H9 (cell line): ENCODE measurements around the gene C1orf159. TPM values are rescaled to one million over a fixed set of nuclear protein-coding genes. Genes with fewer than 3 reads are reported as not detected.

Source experiments
- DNase-seq: peaks from one replicate; pipeline ENCODE4 v3.0.0-alpha.2; 2017
- H2AFZ ChIP-seq: one replicate; pipeline ENCODE4 v1.6.1; 2013; ENCODE audit warnings: mild to moderate bottlenecking, low read length, control low read depth, moderate library complexity
- H2AK5ac ChIP-seq: 2 replicates; pipeline ENCODE4 v1.6.1; 2013; ENCODE audit warnings: low read length, control low read depth, mixed read lengths; ENCODE audit not compliant: insufficient read length
- H2BK120ac ChIP-seq: one replicate; pipeline ENCODE4 v1.6.1; 2013; ENCODE audit warnings: low read depth, mild to moderate bottlenecking, low read length, control low read depth, inconsistent platforms; ENCODE audit not compliant: poor library complexity, severe bottlenecking
- H2BK12ac ChIP-seq: 2 replicates; pipeline ENCODE4 v1.6.1; 2013; ENCODE audit warnings: low read length, control low read depth, mixed read lengths, low read depth; ENCODE audit not compliant: insufficient read length
- H2BK15ac ChIP-seq: 2 replicates; pipeline ENCODE4 v1.6.1; 2013; ENCODE audit warnings: low read depth, low read length, control low read depth
- H2BK20ac ChIP-seq: one replicate; pipeline ENCODE4 v1.6.1; 2013; ENCODE audit warnings: low read depth, mild to moderate bottlenecking, low read length, control low read depth, inconsistent platforms; ENCODE audit not compliant: poor library complexity, severe bottlenecking
- H2BK5ac ChIP-seq: 2 replicates; pipeline ENCODE4 v1.6.1; 2013; ENCODE audit warnings: low read length, control low read depth, mixed read lengths; ENCODE audit not compliant: insufficient read length
- H3K14ac ChIP-seq: 2 replicates; pipeline ENCODE4 v1.6.1; 2013; ENCODE audit warnings: low read length, control low read depth; ENCODE audit not compliant: insufficient read depth
- H3K18ac ChIP-seq: 2 replicates; pipeline ENCODE4 v1.6.1; 2013; ENCODE audit warnings: low read depth, mild to moderate bottlenecking, mixed read lengths, low read length, control low read depth; ENCODE audit not compliant: insufficient read length
- H3K23ac ChIP-seq: 2 replicates; pipeline ENCODE4 v1.6.1; 2013; ENCODE audit warnings: low read length, control low read depth, mixed read lengths, low read depth; ENCODE audit not compliant: insufficient read length
- H3K23me2 ChIP-seq: 2 replicates; pipeline ENCODE4 v1.6.1; 2013; ENCODE audit warnings: low read depth, mild to moderate bottlenecking, mixed read lengths, low read length, control low read depth; ENCODE audit not compliant: insufficient read length, poor library complexity, severe bottlenecking
- H3K27ac ChIP-seq: 2 replicates; pipeline ENCODE4 v1.5.1; 2013; ENCODE audit warnings: low read length, control low read depth, mixed read lengths, low read depth; ENCODE audit not compliant: insufficient read length
- H3K27me3 ChIP-seq: 2 replicates; pipeline ENCODE4 v1.6.1; 2013; ENCODE audit warnings: low read length, control low read depth, inconsistent platforms; ENCODE audit not compliant: insufficient read depth
- H3K4ac ChIP-seq: 2 replicates; pipeline ENCODE4 v1.6.1; 2013; ENCODE audit warnings: low read depth, mild to moderate bottlenecking, control low read depth, inconsistent platforms, low read length, moderate library complexity
- H3K4me1 ChIP-seq: 2 replicates; pipeline ENCODE4 v1.6.1; 2013; ENCODE audit warnings: low read length, control low read depth, inconsistent platforms; ENCODE audit not compliant: insufficient read depth
- H3K4me2 ChIP-seq: 2 replicates; pipeline ENCODE4 v1.6.1; 2013; ENCODE audit warnings: low read length, control low read depth, mixed read lengths; ENCODE audit not compliant: insufficient read length, insufficient read depth
- H3K56ac ChIP-seq: 2 replicates; pipeline ENCODE4 v1.6.1; 2013; ENCODE audit warnings: low read depth, mild to moderate bottlenecking, mixed read lengths, low read length, control low read depth; ENCODE audit not compliant: insufficient read length
- H3K79me1 ChIP-seq: 2 replicates; pipeline ENCODE4 v1.6.1; 2013; ENCODE audit warnings: low read depth, mild to moderate bottlenecking, moderate library complexity, low read length, control low read depth, inconsistent platforms; ENCODE audit not compliant: insufficient read depth, poor library complexity, severe bottlenecking
- H3K79me2 ChIP-seq: 2 replicates; pipeline ENCODE4 v1.6.1; 2013; ENCODE audit warnings: low read length, control low read depth, inconsistent platforms; ENCODE audit not compliant: insufficient read depth
- H3K9ac ChIP-seq: 2 replicates; pipeline ENCODE4 v1.6.1; 2013; ENCODE audit warnings: low read length, control low read depth, mixed read lengths; ENCODE audit not compliant: insufficient read length; ENCODE audit errors: extremely low read depth
- H3K9me3 ChIP-seq: one replicate; pipeline ENCODE4 v1.6.1; 2013; ENCODE audit warnings: low read depth, low read length, inconsistent platforms; ENCODE audit not compliant: control insufficient read depth
- H3T11ph ChIP-seq: one replicate; pipeline ENCODE4 v1.6.1; 2013; ENCODE audit warnings: mild to moderate bottlenecking, low read length, control low read depth, inconsistent platforms
- H4K20me1 ChIP-seq: one replicate; pipeline ENCODE4 v1.6.1; 2013; ENCODE audit not compliant: control insufficient read depth, insufficient read length, insufficient read depth
- H4K5ac ChIP-seq: 2 replicates; pipeline ENCODE4 v1.6.1; 2013; ENCODE audit warnings: low read depth, mild to moderate bottlenecking, mixed read lengths, low read length, control low read depth; ENCODE audit not compliant: insufficient read length
- H4K8ac ChIP-seq: replicated peaks from 2 replicates; pipeline ENCODE4 v1.6.1; 2013; ENCODE audit warnings: low read length, control low read depth, mixed read lengths, low read depth; ENCODE audit not compliant: insufficient read length
- H4K91ac ChIP-seq: 2 replicates; pipeline ENCODE4 v1.6.1; 2013; ENCODE audit warnings: low read depth, mild to moderate bottlenecking, moderate library complexity, mixed read lengths, low read length, control low read depth; ENCODE audit not compliant: insufficient read length
- H3K27ac Mint-ChIP-seq, 3 experiments: 2 replicates in 2 of 3; 3 replicates in 1 of 3; pipeline ENCODE4 v1.8.0; 2020 to 2021; ENCODE audit warnings: mixed read lengths in 3 of 3, mild to moderate bottlenecking in 1 of 3, moderate library complexity in 1 of 3
- H3K27me3 Mint-ChIP-seq: 2 replicates; pipeline ENCODE4 v1.8.0; 2021; ENCODE audit warnings: low read depth, mild to moderate bottlenecking, moderate library complexity, mixed read lengths
- H3K36me3 Mint-ChIP-seq, 3 experiments: 2 replicates in 2 of 3; 3 replicates in 1 of 3; pipeline ENCODE4 v1.8.0; 2020 to 2021; ENCODE audit warnings: low read depth in 3 of 3, mixed read lengths in 3 of 3; ENCODE audit not compliant: insufficient read depth in 1 of 3
- H3K4me1 Mint-ChIP-seq, 2 experiments: 2 replicates each; pipeline ENCODE4 v1.8.0; 2020; ENCODE audit warnings: mixed read lengths in 2 of 2
- H3K4me3 Mint-ChIP-seq, 2 experiments: 2 replicates in 1 of 2; 3 replicates in 1 of 2; pipeline ENCODE4 v1.8.0; 2020 to 2021; ENCODE audit warnings: mild to moderate bottlenecking in 2 of 2, mixed read lengths in 2 of 2, moderate library complexity in 1 of 2
- H3K9me3 Mint-ChIP-seq, 2 experiments: 2 replicates in 1 of 2; 3 replicates in 1 of 2; pipeline ENCODE4 v1.8.0; 2020; ENCODE audit warnings: mild to moderate bottlenecking in 2 of 2, mixed read lengths in 2 of 2, moderate library complexity in 1 of 2
- CTCF ChIP-seq: fragments of 200-600 bp; sonication (generic); conservative IDR thresholded peaks from 3 replicates; pipeline ENCODE4 v1.8.0; 2021; ENCODE audit warnings: antibody characterized with exemption, mild to moderate bottlenecking
- WGBS: extraction: QIAGEN DNeasy Blood & Tissue Kit; methylation state at CpG from one replicate; pipeline ENCODE4 v1.1.7; 2013; ENCODE audit warnings: missing lambda C conversion rate, low lambda C conversion rate, mixed read lengths; ENCODE audit not compliant: insufficient read length; ENCODE audit errors: extremely low coverage; 5-methylcytosine and 5-hydroxymethylcytosine counted together
- total RNA-seq: library from RNA; stranded (reverse); gene quantifications from 2 replicates; pipeline ENCODE4 v1.2.1, GENCODE V29; 2021

The C1orf159 gene
- total RNA-seq, 1 experiment from 2014 or later = 12.3 TPM

GRCh38 chr1:1162597-1163537 lies 47.0 kb upstream of the C1orf159 start:
- H3K4me3 Mint-ChIP-seq = peak overlapping the region in 1 of 2 experiments; percentile 74; a peak in 2 of 5 replicates
- H3K23me2 ChIP-seq = peaks cover 3% of the 10 kb centered on the region
- H2AK5ac ChIP-seq = no peak overlapping the region
- WGBS = no CpG with 5 or more reads among the region's 73 CpGs
- no peak overlapping the region for H3K9ac ChIP-seq
- no peaks in the 10 kb centered on the region for H3K9me3 ChIP-seq
- H3K27ac ChIP-seq = no peak overlapping the region
- H3K79me1 ChIP-seq = no peaks in the 10 kb centered on the region
- H4K8ac ChIP-seq = no peak overlapping the region
- H3K9me3 Mint-ChIP-seq = no peaks in the 10 kb centered on the region
- no peak overlapping the region for H3T11ph ChIP-seq
- H3K4me1 ChIP-seq = no peaks in the 10 kb centered on the region
- no peaks in the 10 kb centered on the region for H3K79me2 ChIP-seq
- no peak overlapping the region for H3K56ac ChIP-seq
- H3K27me3 Mint-ChIP-seq = peaks cover 3% of the 10 kb centered on the region
- H2BK120ac ChIP-seq = no peak overlapping the region
- TF ChIP-seq CTCF = no peak
- no peaks in the 10 kb centered on the region for H3K27me3 ChIP-seq
- peak overlapping the region; percentile 70 for H3K14ac ChIP-seq
- no peak overlapping the region for H4K91ac ChIP-seq
- H3K4me1 Mint-ChIP-seq = peaks cover 15 to 28% of the 10 kb centered on the region in 2 experiments
- peak overlapping the region; percentile 30 for H3K18ac ChIP-seq
- peaks cover 0 to 3% (median 0%) of the 10 kb centered on the region in 3 experiments; a peak in 3 of 7 replicates for H3K36me3 Mint-ChIP-seq
- H3K23ac ChIP-seq = no peak overlapping the region
- DNase-seq = peak; percentile 90
- H4K20me1 ChIP-seq = no peaks in the 10 kb centered on the region
- H2AFZ ChIP-seq = no peak overlapping the region
- no peak overlapping the region for H4K5ac ChIP-seq
- no peak overlapping the region for H3K4me2 ChIP-seq
- H3K4ac ChIP-seq = no peak overlapping the region
- H3K27ac Mint-ChIP-seq = peak overlapping the region in 1 of 3 experiments; percentile 85; a peak in 1 of 7 replicates
- H2BK5ac ChIP-seq = no peak overlapping the region
- no peak overlapping the region for H2BK15ac ChIP-seq
- H2BK20ac ChIP-seq = no peak overlapping the region
- no peak overlapping the region for H2BK12ac ChIP-seq
